Measurements from ENCODE around the gene LRP6.

DNA sequence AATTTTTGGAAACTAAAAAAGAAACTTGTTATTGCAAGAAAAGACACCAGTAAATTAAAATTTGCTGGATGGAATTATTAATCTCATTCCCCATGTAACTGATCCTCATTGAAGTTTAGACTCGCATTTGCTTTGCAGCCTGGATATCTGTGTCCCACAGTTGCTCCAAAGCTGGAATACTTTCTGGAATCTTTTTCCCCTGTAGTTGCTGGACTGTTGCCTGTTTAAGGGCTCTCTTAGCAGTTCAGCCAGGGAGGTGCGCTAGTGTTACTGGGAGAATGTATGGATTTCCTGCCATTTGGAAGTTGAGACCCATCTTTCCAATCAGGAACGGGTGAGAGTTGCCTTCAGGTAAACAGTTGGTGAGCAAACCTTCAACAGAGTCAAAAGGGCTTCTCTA, 175.8 kb downstream of the LRP6 start:
- no peak for TF ChIP-seq ZFX (IDR thresholded peaks at IDR 0.05; ENCODE audit: borderline replicate concordance)
- TF ChIP-seq, protein P1, sequence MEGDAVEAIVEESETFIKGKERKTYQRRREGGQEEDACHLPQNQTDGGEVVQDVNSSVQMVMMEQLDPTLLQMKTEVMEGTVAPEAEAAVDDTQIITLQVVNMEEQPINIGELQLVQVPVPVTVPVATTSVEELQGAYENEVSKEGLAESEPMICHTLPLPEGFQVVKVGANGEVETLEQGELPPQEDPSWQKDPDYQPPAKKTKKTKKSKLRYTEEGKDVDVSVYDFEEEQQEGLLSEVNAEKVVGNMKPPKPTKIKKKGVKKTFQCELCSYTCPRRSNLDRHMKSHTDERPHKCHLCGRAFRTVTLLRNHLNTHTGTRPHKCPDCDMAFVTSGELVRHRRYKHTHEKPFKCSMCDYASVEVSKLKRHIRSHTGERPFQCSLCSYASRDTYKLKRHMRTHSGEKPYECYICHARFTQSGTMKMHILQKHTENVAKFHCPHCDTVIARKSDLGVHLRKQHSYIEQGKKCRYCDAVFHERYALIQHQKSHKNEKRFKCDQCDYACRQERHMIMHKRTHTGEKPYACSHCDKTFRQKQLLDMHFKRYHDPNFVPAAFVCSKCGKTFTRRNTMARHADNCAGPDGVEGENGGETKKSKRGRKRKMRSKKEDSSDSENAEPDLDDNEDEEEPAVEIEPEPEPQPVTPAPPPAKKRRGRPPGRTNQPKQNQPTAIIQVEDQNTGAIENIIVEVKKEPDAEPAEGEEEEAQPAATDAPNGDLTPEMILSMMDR (IDR thresholded peaks at IDR 0.05), result no peak
